Hepatocyte (in vitro differentiated cells): ENCODE results near the gene ERVW-1.

ENCODE experiments used
- EZH2 ChIP-seq: fragments of 200-600 bp; sonication (generic); IDR thresholded peaks from 2 replicates; pipeline ENCODE4 v1.6.1; 2016; ENCODE audit warnings: antibody characterized with exemption, mild to moderate bottlenecking, borderline replicate concordance
- EZH2phosphoT487 ChIP-seq: fragments of 200-600 bp; sonication (generic); IDR thresholded peaks from one replicate; pipeline ENCODE4 v1.6.1; 2018; ENCODE audit warnings: antibody characterized with exemption, mild to moderate bottlenecking, low read depth, moderate library complexity; ENCODE audit not compliant: unreplicated experiment, severe bottlenecking
- TF ChIP-seq, protein P1 (sequence below): fragments of 200-600 bp; sonication (generic); IDR thresholded peaks from 2 replicates; pipeline ENCODE4 v1.5.1; 2016; ENCODE audit warnings: antibody characterized with exemption, mild to moderate bottlenecking; ENCODE audit not compliant: poor library complexity

GRCh38 chr7:92447345-92448204 is 30.2 kb downstream of the ERVW-1 start, which contains the start of gene GATAD1:
- TF ChIP-seq EZH2: no peak
- TF ChIP-seq, protein P1, sequence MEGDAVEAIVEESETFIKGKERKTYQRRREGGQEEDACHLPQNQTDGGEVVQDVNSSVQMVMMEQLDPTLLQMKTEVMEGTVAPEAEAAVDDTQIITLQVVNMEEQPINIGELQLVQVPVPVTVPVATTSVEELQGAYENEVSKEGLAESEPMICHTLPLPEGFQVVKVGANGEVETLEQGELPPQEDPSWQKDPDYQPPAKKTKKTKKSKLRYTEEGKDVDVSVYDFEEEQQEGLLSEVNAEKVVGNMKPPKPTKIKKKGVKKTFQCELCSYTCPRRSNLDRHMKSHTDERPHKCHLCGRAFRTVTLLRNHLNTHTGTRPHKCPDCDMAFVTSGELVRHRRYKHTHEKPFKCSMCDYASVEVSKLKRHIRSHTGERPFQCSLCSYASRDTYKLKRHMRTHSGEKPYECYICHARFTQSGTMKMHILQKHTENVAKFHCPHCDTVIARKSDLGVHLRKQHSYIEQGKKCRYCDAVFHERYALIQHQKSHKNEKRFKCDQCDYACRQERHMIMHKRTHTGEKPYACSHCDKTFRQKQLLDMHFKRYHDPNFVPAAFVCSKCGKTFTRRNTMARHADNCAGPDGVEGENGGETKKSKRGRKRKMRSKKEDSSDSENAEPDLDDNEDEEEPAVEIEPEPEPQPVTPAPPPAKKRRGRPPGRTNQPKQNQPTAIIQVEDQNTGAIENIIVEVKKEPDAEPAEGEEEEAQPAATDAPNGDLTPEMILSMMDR: peak; percentile 98
- no peak for TF ChIP-seq EZH2phosphoT487
